ENCODE results near the gene PSMD5.

PSMD5 gene

DNA sequence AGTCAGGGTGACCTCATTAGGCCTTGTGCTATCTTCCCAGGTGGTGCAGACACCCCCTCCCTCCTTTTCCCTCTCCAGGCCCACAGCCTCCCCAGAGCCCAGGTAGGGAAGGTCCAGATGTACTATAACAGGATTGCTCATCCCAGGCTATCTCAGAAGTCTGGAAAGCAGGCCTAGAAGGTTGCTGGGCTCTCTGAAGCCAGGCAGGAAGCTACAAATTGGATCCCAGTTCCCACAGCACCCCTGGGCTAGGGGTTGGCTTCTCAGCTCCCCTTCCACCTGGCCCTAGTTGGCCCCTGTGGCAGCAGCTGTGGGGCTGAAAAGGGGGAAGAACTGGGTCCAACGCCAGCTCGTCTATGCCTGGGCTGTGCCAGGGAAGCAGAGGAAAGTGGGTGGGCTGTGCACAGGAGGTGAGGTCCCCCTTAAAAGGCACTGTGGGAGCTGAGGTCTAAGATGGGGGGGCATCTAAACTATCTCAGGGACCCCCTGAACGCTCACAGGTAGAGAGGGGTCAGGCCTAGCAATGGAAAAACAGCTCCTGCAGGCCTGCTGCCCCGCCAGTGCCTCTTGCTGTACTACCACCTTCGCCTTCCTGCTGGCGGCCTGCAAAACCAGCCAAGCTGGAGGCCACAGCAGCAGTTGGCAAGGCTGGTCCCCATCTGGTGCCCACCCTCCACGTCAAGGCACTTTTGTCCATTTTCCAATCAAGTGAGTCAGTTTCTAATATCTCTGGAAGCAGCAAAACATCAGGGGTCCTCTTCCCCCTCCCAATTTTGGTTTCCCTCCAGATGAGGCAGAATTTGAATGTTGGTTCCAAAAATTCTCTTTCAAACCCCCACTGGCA, 13.3 kb upstream of the PSMD5 start:
- no peak for DNase-seq (ENCODE audit: low spot score)

DNA sequence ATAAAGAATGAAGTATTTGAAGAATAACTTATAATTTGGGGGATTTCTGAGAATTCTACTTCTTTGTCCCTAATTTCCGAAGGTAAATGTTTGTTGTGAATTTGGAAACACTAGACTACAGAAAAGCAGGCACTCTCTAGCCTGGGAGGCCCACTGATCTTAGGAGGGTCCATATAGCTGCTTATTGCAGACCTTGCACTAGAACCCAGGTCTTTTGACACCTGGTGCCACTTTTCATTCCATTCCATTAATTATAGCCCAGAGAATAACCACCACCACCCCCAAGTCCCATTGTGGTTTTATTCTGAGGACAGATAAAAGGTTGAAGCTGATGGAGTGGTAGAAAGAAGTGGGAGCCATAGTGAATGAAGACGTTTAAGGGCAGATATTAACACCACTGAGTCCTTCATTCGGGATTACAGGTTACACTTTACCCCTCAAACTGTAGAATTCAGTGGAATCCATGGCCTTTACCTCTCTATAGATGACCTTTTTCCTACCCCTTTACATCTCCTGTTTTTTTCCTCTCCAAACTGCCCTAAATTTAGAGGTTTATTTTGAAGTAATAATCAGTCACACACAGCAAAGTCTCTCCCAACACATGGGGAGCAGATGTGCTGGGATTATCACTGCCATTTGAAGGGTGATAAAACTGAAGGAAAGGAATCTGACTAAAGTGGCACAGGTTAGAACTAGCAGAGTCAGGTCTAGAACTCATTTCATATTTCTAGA, 12.0 kb upstream of the PSMD5 start:
- no peak for DNase-seq (ENCODE audit: low spot score)

DNA sequence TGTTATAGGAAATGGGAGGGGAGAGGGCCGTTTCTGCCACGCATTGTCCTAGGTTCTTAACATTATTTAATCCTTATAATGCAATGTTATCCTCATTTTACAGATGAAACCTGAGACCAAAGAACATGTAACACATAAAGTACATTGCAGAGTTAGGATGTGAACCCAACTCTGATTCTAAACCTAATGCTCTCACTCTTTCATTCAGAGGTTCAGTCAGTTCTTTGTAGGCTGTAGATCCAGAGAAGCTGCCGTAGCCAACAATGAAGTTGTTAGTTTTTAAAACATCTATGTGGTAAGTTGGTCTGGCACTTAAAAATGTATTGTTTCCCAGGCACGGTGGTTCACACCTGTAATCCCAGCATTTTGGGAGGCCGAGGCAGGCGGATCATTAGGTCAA, 10.5 kb upstream of the PSMD5 start:
- no peak for DNase-seq (ENCODE audit: low spot score)

DNA sequence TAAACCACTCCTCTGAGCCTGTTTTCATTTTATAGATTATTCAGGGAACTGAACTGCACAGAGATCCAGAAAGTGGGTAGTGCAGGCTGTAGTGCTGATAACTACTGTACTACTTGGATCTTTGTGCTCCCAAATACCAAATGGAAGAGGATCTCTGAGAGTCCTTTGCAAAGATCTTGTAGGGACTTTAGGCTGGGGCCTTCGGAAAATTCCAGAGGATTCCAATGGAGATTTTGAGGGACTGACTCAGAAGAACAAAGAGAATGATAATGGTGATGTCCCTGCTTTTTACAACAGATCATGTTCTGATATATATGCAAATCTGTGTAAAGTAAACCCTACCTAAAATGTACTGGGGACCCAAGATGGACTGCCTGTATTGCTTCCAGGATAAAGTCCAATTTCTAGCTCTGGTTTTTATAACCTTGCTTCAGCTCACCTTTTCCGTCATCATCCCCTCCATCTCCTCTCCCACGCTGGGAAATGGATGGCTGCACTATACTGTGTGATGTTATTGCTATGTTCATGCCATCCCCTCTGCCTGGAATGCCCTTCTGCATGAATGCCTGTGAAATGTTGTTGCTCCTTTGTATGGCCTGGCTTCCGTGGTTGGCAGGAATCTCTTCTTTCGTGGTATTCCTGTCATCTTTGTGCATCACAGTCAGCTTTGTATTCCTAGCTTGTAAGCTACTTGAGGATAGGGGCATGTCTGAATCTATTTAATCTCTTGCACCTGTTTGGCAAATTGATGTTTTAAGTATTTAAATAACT, 9.7 kb upstream of the PSMD5 start:
- peak; percentile 79 for DNase-seq (ENCODE audit: low spot score)

DNA sequence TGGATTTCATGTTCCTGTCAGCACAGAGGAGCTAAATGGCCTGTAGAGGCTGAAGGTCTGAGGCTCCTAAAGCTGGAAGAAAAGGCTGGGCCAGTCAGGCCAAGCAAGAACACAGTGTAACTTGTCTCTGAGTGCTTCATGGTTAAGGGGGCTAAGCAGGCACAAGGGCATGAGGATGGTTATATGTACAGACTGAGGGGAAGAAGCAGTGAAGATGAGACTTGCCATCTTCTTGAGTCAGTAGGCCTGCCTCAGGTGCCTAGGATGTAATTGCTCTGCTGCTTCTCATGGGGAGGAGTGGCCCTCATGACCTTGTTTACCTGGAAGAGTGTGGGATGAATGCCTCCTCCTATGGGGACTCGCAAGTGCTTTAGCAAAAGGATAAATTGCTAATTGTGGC, 8.7 kb upstream of the PSMD5 start:
- no peak for DNase-seq (ENCODE audit: low spot score)

DNA sequence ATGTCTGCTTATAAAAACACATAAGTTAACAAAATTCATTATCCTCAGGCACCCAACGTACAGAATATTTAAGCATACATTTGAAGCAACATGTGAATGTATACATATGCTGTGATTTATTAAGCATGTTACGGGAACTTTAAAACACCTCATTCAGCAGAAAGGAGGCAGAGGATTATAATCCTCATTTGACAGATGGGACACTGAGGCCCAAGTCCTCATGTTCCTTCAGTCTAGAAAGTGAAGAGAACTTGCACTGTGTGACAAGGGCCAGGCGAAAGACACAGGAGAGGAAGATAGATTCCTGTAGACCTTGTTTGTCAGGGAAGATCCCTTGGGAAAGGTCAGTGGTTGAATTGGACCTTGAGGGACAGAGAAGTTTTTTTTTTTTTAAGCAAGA, 7.6 kb upstream of the PSMD5 start:
- DNase-seq (ENCODE audit: low spot score) = no peak

DNA sequence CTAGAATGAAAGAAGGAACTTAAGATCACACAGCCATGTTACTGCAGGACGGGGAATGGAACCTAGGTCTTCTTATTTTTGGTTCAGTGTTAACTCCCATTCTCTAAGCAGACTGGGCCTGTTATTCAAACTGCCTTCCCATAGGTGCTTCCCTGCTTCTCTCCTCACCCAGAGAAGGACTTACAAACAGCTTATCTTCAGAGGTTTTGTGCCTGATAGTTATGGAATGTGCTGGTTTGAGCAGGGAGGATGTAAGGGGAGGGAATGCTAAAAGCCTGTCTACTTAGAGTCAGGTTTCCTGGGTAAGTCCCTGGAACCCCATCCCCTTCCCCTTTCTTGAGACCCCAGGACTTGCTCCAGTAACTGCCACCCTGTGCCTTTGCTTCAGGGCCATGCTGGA, 4.2 kb upstream of the PSMD5 start:
- DNase-seq (ENCODE audit: low spot score) = no peak

DNA sequence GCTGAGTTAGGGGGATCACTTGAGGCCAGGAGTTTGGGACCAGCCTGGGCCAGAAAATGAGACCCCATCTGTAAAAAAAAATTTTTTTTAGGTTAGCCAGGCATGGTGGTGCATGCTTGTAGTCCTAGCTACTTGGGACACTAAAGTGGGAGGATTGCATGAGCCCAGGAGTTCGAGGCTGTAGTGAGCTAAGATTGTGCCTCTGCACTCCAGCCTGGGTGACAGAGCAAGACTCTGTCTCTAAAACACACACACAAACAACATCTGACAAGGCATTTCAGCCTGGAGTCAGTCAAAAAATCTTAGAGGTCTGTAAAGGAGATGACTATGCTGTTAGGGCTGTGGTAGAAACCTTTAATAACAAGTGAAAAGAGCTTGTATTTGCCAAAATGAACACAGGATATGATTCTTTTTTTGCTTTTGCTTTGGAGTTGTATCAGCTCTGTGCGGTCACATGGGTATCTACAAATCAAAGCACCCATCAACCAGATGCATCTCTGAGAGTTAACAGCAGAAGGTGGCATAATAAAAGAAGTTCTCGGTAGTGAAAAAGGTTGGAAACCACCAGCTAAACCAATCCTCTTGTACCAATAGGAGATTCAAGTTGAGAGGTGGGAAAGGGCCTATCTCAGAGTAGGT, 3.6 kb upstream of the PSMD5 start:
- DNase-seq (ENCODE audit: low spot score) = no peak

DNA sequence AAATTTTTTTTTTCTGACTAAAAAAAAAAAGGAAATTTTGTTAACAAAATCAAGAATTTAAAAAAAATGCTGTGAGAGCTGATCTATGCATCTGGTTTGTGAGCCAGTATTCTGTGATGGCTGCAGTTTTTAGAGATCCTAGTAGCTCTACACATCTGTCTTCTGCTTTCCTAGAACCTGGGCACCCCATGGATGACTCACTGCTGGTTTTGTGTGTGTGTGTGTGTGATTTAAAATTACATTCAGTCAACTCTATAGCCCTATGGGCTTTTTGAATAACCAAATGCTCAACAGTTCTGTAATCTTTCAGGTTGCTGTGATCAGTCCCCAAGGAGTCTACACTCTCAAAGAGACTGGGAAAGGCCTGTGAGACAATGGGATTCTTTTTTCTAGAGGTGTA, 2.5 kb upstream of the PSMD5 start:
- DNase-seq (ENCODE audit: low spot score) = no peak

DNA sequence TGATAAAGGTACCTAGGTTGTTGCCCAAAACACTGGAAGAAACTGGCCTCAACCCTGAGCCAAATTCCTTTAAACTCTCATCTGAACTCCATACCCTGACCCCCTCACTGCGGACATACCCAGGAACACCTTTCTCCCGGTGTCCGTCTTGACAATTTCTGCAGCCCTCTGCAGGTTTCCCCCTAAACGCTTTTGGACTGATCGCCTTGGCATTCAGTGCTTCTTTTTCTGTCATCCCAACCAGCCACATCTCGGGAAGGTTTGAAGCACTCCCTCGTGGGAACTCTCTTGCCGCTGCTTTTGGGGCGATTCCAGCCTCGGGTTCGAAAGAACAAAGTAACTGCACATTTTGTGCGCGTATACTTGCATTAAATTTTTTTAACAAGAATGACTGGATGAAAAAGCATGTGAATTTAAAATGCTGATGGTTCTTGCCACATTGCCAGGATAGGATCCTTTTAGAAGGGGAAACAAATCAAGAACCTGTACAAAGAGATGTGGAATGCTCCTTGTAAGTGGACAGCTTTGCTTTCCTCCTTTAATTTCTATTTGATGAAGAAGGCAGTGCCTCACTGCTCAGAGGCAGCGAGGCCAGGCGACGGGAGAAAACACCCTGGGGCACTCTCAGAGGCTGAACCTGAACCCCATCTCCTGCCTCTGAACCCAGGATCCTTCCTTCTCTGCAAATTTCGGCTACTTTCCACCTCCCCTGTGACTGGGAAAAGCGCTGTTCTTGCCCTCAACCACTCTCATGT, 615 bp downstream of the PSMD5 start:
- peak; percentile 20 for DNase-seq (ENCODE audit: low spot score)

DNA sequence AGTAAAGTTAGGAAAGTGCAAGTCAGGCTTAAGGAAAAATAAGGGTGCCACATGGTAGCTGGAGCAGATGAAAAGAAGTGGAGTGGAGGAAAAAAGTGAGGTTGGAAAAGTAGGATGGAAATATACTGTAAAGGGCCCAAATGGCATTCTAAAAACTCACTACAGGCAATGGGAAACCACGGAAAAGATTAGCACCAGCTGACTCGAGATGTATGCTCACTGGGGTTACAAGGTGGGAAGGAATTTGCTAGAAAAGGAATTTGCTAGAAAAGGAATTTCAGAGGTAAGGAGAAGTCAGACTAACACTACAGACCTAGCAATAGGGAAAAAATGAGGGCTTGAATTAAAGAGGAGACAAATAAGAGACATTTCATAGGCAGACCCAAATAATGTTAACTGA, 3.6 kb downstream of the PSMD5 start:
- peak; percentile 50 for DNase-seq (ENCODE audit: low spot score)

DNA sequence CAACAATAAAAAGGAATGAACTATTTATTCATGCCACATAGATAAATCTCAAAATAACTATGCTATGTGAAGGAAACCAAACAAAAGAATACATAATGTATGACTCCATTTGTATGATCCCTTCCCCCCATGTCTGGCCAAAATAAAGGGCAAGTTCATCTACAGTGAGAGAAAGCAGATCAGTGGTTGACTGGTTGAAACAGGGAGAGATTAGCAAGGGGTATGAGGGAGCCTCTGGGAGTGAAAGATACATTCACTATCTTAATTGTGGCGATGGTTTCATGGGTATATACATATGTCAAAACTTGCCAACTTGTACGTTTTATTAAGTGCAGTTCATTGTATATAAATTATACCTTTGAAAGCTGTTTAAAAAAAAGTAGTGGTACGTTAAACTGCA, 4.8 kb downstream of the PSMD5 start:
- DNase-seq (ENCODE audit: low spot score) = no peak

DNA sequence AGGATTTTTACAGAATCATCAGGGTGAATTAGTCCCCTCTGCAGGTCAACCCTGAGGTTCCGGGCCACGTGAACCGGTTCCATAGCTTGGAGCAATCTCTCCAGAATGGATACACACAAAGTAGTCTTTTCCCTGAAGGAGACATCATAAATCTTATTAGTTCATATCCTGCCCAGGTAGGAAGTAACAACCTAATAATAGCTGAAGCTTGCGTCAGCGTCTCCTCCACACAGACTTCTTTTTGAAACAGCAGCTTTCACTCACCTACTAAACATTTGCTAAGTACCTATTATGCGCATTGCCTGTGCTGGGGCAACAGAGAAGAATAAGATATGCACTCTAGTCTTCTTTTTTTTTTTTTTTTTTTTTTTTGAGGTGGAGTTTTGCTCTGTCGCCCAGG, 9.4 kb downstream of the PSMD5 start:
- DNase-seq (ENCODE audit: low spot score) = no peak

DNA sequence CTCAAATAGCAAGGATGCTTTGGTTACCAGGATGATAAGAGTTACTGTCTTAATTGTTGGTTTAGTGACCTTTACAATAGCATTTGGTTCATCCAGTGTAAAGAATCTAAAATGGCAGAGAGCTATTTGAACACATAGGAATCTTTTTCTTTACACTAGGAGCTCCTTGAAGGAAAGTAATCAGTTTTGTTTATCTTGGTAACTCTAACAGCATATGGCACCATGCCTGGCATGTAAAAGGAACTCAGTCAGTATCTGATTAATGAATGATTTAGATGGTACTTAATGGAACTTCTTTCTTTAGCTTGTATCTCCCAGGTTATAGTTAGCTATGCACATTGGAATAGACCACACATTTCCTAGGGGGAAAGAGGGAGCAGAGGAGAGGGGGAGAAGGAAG, 9.9 kb downstream of the PSMD5 start:
- DNase-seq (ENCODE audit: low spot score) = no peak

DNA sequence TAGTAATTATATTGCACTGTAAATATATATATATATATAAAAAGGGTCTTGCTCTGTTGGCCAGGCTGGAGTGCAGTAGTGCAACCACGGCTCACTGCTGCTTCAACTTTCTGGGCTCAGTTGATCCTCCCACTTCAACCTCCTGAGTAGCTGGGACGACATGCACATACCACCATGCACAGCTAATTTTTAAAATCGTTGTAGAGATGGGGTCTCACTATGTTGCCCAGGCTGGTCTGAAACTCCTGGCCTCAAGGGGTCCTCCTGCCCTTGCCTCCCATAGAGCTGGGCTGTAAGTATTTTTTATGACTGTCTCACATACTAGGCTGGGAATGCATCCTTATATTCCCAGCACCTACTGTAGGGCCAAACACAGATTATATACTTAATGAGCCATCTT, 11.9 kb downstream of the PSMD5 start:
- DNase-seq (ENCODE audit: low spot score) = no peak

DNA sequence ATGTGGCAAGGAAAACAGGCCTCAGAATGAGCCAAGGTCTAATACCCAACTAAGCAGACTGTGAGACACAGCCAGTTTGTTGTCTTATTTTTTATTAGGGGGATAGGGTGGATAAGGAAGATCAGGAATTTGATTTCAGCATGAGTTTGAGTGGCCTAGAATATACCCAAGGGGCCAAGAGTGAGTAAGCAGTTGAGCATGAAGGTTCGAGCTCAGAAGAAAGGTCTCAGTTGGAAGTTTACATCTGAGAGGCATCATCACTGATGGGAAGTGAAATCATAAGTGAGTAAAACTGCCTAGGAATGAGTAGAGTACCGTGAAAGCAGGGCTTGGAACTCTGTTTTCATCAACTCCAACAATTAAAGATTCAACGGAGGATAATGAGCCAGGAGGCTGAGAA, 12.6 kb downstream of the PSMD5 start:
- no peak for DNase-seq (ENCODE audit: low spot score)

DNA sequence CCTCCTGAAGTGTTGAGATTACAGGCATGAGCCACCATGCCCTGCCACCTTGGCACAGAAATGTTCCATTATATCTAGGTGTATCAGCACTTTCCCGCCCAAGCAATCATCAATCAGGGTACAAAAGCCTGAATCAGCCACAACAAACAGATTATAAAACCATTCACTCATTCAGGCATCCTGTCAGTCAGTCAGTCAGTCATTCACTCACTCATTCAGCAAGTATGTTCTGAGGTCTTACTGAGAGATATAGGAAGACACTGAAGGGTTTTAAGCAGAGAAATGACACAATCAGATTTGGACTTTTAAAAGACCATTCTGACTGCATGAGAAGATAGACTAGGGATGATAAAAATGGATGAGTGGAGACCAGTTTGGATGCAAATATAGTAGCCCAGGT, 13.1 kb downstream of the PSMD5 start:
- DNase-seq (ENCODE audit: low spot score) = no peak

DNA sequence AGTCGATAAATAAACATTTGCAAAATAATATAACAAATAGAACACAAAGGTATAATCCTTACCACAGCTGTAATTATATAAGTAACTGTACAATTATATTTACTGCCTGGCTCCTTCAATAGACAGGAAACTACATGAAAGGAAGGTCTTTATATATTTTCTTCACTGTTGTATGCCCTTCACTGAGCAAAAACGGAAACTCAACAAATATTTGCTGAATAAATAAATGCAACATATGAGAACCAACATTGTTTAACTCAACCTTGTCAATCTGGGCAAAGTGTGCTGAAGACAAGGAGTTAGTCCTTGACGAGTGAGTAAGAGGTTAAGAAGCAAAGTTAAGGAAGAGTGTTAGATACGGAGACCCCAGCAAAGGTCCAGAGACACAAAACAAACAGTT, 22.6 kb downstream of the PSMD5 start:
- no peak for DNase-seq (ENCODE audit: low spot score)

DNA sequence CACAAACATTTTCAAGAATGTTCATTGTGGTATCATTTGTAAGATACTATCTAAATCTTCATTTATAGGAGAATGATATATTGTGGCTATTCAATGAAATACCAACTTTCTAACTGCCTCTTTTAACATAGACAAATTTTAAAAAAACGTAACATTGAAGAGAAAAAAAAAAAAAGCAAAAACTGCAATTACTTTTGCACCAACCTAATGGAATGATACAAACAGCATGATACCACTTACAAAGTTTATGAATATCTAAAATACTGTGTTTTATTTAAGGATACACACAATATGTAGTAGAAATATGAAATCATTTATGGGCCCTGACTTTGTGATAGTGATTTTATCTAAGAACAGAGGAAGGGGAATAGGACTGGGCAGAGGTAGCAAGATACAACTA, 24.1 kb downstream of the PSMD5 start:
- no peak for DNase-seq (ENCODE audit: low spot score)

DNA sequence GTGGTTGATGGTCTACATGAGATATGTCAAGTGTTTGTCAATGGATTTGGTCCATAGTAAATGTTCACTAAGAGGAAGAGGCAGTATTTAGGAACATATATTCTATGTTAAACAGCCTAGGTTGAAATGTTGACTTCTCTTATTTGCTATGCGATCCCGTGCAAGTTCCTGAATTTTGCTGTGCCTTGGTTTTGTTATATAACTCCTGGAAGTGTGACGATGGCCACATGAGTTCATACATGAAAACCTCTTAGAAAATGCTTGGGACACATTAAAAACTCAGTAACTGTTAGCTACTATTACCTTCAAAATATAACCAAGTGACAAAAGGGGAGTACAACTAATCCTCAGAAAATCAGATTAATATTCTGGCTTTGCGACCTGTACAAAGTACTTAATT, 27.6 kb downstream of the PSMD5 start:
- DNase-seq (ENCODE audit: low spot score) = no peak

DNA sequence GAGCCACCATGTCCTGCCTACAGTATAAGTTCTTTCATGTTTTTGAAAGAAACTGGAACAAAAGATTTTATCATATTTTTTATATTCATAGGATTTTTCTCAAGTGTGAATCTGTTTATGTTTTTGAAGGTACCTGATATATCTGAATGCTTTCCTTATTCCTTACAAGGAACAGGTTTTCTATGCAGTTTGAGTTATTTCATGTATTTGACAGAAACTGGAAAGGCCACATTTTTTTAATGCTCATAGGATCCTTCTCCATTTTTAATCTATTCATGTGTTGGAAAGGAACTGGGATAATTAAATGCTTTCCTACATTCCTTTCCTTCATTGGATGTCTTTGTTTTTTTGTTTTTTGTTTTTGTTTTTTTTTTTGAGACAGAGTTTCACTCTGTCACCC, 33.8 kb downstream of the PSMD5 start:
- no peak for DNase-seq (ENCODE audit: low spot score)

All from kidney tubule cell (primary cell).